ENCODE measurements around the gene CAMTA1.
"Not testable (repeated sequence)": the region's sequence is repeated elsewhere in the genome, so short reads cannot be mapped to it uniquely, and the experiment has no call there.

Gene CAMTA1

GRCh38 chr1:6907201-6907600 is 121.9 kb downstream of the CAMTA1 start:
- DNase-seq (ENCODE audit: low read depth in 2 of 2): no peak

GRCh38 chr1:6907676-6908434 is 122.6 kb downstream of the CAMTA1 start:
- DNase-seq (ENCODE audit: low read depth in 2 of 2): no peak

- DNase-seq (ENCODE audit: low read depth in 2 of 2): no peak
These were observed 124.1 kb downstream of the CAMTA1 start for GRCh38 chr1:6909401-6909800.

- no peak for DNase-seq (ENCODE audit: low read depth in 2 of 2)
These were observed 124.6 kb downstream of the CAMTA1 start for GRCh38 chr1:6909857-6910256.

GRCh38 chr1:6911021-6911941 is 126.0 kb downstream of the CAMTA1 start:
- DNase-seq (ENCODE audit: low read depth in 2 of 2): no peak

- DNase-seq (ENCODE audit: low read depth in 2 of 2): no peak
These were observed 126.7 kb downstream of the CAMTA1 start for GRCh38 chr1:6911974-6912373.

- no peak for DNase-seq (ENCODE audit: low read depth in 2 of 2)
These were observed 127.3 kb downstream of the CAMTA1 start for GRCh38 chr1:6912518-6912917.

- no peak for DNase-seq (ENCODE audit: low read depth in 2 of 2)
These were observed 127.8 kb downstream of the CAMTA1 start for GRCh38 chr1:6913086-6913485.

GRCh38 chr1:6914706-6915105 is 129.5 kb downstream of the CAMTA1 start:
- no peak for DNase-seq (ENCODE audit: low read depth in 2 of 2)

GRCh38 chr1:6915999-6916565 is 130.8 kb downstream of the CAMTA1 start:
- DNase-seq (ENCODE audit: low read depth in 2 of 2): no peak

- no peak for DNase-seq (ENCODE audit: low read depth in 2 of 2)
These were observed 131.8 kb downstream of the CAMTA1 start for GRCh38 chr1:6917067-6917466.

GRCh38 chr1:6918186-6918924 is 133.1 kb downstream of the CAMTA1 start:
- DNase-seq (ENCODE audit: low read depth in 2 of 2): peak; percentile 37 to 47

GRCh38 chr1:6918925-6919511 is 133.8 kb downstream of the CAMTA1 start:
- DNase-seq (ENCODE audit: low read depth in 2 of 2): no peak

GRCh38 chr1:6921506-6921905 is 136.3 kb downstream of the CAMTA1 start:
- DNase-seq (ENCODE audit: low read depth in 2 of 2): not testable (repeated sequence)

- peak; percentile 74 to 78 for DNase-seq (ENCODE audit: low read depth in 2 of 2)
These were observed 137.1 kb downstream of the CAMTA1 start for GRCh38 chr1:6922096-6922931.

- no peak for DNase-seq (ENCODE audit: low read depth in 2 of 2)
These were observed 137.8 kb downstream of the CAMTA1 start for GRCh38 chr1:6923012-6923411.

GRCh38 chr1:6923416-6923815 is 138.2 kb downstream of the CAMTA1 start:
- no peak for DNase-seq (ENCODE audit: low read depth in 2 of 2)

- no peak for DNase-seq (ENCODE audit: low read depth in 2 of 2)
These were observed 139.0 kb downstream of the CAMTA1 start for GRCh38 chr1:6923955-6924881.

GRCh38 chr1:6924891-6925290 is 139.6 kb downstream of the CAMTA1 start:
- no peak for DNase-seq (ENCODE audit: low read depth in 2 of 2)
